Right hindlimb (tissue), 1 donor: Measurements from ENCODE around the gene MALAT1.

Experiments used
- DNase-seq: peaks from one replicate; pipeline ENCODE4 v3.0.0-alpha.2; 2018

Gene MALAT1

GRCh38 chr11:65540290-65541092, 41.6 kb downstream of the MALAT1 start:
- peak; percentile 93 for DNase-seq

- peak; percentile 13 for DNase-seq
These were observed 42.5 kb downstream of the MALAT1 start for GRCh38 chr11:65541093-65541982.

DNA sequence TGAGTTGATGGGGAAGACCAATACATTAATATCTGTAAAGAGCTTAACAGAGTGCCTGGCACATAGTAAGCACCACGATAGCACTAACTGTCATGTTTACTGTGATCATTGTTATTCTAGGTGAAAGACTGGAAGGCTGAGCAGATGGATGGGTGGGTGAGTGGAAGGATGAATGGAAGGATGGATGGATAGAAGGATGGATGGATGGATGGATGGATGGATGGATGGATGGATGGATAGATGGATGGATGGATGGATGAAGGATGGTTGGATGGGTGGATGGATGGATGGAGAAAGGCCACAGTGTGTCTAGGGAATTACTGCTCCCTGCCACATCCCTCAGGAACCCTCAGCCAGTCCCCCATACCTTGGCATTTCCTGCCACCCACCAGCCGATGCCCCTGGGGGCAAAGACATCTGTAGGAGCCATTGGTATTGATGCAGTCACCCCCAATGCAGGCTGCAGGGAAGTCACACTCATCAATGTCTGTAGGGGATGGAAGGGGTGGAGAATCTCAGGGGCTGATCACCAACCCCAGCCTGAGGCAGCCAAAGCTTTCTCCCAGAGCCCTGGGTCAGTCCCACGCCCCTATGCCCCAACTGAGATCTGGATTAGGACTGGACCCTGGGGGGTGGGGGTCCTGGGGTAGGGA, 44.0 kb downstream of the MALAT1 start:
- no peak for DNase-seq

GRCh38 chr11:65545853-65546216, 47.0 kb downstream of the MALAT1 start:
- no peak for DNase-seq

GRCh38 chr11:65546217-65546958, 47.5 kb downstream of the MALAT1 start:
- DNase-seq, result peak; percentile 66

- DNase-seq, result no peak
These were observed 48.7 kb downstream of the MALAT1 start for GRCh38 chr11:65547446-65548125.

DNA sequence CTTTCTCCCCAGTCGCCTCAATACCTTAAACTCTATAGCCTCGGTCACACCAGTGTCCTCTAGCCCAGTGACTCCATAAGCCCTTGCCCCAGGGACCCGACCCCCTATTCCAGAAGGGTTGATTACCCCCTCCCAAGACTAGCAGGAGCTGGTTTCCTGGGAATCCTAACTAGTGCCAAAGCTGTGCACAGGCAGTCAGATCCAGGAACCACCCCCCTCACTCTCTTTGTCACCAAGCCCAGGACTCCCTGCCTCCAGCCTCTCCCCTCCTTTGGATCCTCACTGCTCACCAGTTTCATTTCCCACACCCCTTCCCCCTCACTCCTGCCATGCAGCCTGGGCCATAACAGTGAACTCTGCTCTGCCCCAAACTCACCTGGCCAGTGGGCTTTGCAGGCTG, 49.5 kb downstream of the MALAT1 start:
- DNase-seq, result no peak

- DNase-seq, result no peak
These were observed 50.3 kb downstream of the MALAT1 start for GRCh38 chr11:65549096-65549495.

- DNase-seq, result no peak
These were observed 52.9 kb downstream of the MALAT1 start for GRCh38 chr11:65551572-65552387.

- no peak for DNase-seq
These were observed 53.6 kb downstream of the MALAT1 start for GRCh38 chr11:65552388-65552951.

DNA sequence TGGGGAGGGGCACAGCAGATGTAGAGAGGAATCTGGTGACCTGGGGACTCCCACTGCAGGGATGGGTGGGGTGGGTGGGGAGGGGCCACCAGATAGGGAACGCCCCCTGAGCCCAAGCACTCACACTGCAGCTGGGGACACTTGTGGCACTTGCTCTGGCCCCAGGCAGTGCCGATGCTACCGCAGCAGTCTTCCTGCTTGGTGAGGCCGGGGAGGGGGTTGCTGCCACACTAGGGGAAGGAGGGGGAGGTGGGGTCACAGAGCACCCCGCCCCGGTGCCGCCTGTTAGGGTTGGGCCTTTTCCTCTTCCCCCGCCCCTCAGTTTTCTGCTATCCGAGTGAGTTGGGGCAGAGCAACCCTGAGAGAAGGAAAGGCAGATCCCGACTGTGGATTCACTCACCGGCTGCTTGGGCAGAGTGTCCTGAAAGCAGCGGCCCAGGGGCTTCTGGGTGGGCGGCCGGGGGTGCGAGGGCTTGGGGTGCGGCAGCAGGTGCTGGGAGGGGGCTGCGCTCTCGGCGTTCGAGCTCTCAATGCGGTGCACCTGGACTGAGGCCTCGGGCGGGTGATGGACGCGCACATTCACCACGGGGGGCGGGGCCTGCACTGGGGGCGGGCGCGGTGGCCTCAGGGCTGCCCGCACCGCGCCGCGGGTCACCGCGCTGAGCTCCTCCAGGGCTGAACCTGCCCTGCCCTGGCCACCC, 54.6 kb downstream of the MALAT1 start:
- DNase-seq, result no peak

DNA sequence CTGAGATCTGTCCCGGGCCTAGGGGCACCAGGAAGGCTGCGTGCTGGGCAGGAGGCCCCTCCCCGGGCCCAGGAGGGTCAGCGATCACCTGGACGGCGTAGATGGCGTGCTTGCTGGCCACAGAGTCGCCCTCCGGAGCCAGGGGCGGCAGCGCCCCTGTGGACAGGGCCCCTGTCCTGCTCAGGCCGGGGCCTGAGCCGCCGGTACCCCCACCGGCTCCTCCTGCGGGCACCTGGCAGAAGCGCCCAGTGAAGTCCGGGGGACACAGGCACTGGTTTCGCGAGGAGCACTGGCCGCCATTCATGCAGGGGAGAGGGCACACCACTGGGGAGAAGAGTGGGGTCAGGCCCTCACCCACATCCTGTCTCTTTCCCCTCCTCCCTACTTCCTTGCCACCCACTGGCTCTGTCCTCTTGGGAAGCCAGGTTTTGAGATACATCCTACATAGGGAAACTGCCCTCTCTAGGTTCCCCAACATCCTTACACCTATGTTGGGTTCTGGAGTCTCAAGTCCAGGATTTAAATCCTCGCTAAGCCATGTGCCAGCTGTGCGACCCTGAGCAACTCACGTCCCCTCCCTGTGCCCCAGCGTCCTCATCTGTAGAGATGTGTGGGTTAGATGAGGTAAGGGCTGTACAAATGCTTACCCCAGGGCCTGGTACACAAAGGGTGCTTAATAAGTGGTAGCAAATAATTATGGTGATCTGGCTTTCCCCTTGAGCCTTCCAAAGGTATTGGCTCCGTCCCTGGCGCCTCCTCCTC, 55.4 kb downstream of the MALAT1 start:
- DNase-seq, result no peak

GRCh38 chr11:65554842-65555430, 56.1 kb downstream of the MALAT1 start:
- DNase-seq, result no peak

GRCh38 chr11:65555693-65556231, 56.9 kb downstream of the MALAT1 start:
- peak; percentile 73 for DNase-seq
